ENCODE measurements around the gene RNF225.

DNA sequence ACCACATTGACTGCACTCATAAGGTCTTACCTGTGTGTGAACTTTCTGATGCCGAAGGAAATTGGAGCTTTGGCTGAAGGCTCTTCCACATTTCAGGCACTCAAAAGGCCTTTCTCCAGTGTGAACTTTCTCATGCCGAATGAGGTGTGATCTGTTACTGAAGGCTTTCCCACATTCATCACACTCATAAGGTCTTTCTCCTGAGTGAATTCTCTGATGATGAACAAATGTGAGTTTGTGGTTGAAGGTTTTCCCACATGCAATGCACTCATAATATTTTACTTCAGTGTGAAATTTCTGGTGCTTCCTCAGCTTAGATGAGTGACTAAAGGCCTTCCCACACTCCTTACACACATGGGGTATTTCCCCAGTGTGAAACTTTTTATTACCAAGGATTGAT, 38.8 kb downstream of the RNF225 start:
- TF ChIP-seq POLR2AphosphoS5 (IDR thresholded peaks at IDR 0.05; ENCODE audit: low read depth, low read length) (no peak), TAF1 (IDR thresholded peaks at IDR 0.05; ENCODE audit: low read depth, low read length) (no peak), POLR2A (IDR thresholded peaks at IDR 0.05; ENCODE audit: low read depth, low read length) (no peak), SPI1 (IDR thresholded peaks at IDR 0.05; ENCODE audit: low read depth, low read length) (no peak), PAX5 (IDR thresholded peaks at IDR 0.05; ENCODE audit: insufficient read depth, low read length, severe bottlenecking) (no peak)
